WERI-Rb-1 (cell line): Measurements from ENCODE around the gene CAMK2B.
A peak's percentile ranks its signal among the peaks of the same experiment; 100 is the strongest.

ENCODE experiments used
- DNase-seq: peaks from one replicate; pipeline ENCODE4 v3.0.0-alpha.2; 2020
- H3K27ac ChIP-seq: fragments of 250-450 bp; sonication (Bioruptor Pico); 2 replicates; pipeline ENCODE4 v1.5.1; 2020; ENCODE audit warnings: mild to moderate bottlenecking, moderate library complexity
- H3K27me3 ChIP-seq: fragments of 250-450 bp; sonication (Bioruptor Pico); 2 replicates; pipeline ENCODE4 v1.5.1; 2021; ENCODE audit warnings: mild to moderate bottlenecking, low read depth, moderate library complexity; ENCODE audit not compliant: insufficient read depth, severe bottlenecking
- H3K36me3 ChIP-seq: fragments of 250-450 bp; sonication (Bioruptor Pico); 2 replicates; pipeline ENCODE4 v1.5.1; 2020; ENCODE audit warnings: mild to moderate bottlenecking, moderate library complexity
- H3K4me3 ChIP-seq: 2 replicates; pipeline ENCODE4 v1.5.1; 2011; ENCODE audit warnings: low read depth, mild to moderate bottlenecking, control low read depth, low read length
- H3K9me3 ChIP-seq: fragments of 250-450 bp; sonication (Bioruptor Pico); 2 replicates; pipeline ENCODE4 v1.5.1; 2021; ENCODE audit warnings: mild to moderate bottlenecking, moderate library complexity; ENCODE audit not compliant: severe bottlenecking
- TF ChIP-seq, protein P1 (sequence below): IDR thresholded peaks from 2 replicates; pipeline ENCODE4 v1.5.1; 2011; ENCODE audit warnings: low read depth, mild to moderate bottlenecking, control low read depth, inconsistent platforms, low read length

CAMK2B gene

DNA sequence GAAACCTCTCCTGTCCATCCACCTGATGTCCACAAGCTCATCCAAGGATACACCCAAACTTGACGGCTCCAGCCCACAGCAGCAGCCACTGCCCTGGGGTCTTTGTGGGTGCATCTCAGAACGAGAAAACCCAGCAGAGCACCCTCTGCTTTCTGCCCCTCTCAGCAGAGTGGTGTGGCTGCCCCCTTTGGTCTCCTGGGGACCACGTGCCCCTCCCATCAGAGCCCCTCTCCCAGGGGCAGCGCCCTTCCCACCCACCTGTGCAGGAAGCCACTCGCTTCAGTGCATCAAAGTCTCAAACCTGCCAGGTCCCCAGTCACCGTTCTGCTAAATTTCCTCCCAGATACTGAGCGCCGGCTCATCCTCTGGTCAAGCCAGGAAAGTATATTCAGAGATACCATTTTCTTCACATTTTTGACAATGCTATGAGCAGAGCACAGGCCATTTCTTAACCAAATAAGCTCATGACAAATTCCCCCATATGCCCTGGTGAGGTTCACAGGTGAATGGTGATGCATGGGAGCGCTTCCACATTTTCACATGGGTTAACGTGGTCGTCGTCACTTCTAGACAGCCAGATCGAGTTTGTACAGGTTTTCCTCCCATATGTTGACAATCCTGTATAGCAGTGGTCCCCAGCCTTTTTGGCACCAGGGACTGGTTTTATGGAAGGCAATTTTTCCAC lies 32.4 kb downstream of the CAMK2B start:
- no peaks in the 10 kb centered on the region for H3K9me3 ChIP-seq
- H3K36me3 ChIP-seq, result no peaks in the 10 kb centered on the region
- H3K4me3 ChIP-seq, result peak overlapping the region; percentile 34
- DNase-seq, result no peak
- H3K27me3 ChIP-seq, result no peaks in the 10 kb centered on the region
- TF ChIP-seq, protein P1, sequence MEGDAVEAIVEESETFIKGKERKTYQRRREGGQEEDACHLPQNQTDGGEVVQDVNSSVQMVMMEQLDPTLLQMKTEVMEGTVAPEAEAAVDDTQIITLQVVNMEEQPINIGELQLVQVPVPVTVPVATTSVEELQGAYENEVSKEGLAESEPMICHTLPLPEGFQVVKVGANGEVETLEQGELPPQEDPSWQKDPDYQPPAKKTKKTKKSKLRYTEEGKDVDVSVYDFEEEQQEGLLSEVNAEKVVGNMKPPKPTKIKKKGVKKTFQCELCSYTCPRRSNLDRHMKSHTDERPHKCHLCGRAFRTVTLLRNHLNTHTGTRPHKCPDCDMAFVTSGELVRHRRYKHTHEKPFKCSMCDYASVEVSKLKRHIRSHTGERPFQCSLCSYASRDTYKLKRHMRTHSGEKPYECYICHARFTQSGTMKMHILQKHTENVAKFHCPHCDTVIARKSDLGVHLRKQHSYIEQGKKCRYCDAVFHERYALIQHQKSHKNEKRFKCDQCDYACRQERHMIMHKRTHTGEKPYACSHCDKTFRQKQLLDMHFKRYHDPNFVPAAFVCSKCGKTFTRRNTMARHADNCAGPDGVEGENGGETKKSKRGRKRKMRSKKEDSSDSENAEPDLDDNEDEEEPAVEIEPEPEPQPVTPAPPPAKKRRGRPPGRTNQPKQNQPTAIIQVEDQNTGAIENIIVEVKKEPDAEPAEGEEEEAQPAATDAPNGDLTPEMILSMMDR, result no peak
- peak overlapping the region; percentile 56 for H3K27ac ChIP-seq

DNA sequence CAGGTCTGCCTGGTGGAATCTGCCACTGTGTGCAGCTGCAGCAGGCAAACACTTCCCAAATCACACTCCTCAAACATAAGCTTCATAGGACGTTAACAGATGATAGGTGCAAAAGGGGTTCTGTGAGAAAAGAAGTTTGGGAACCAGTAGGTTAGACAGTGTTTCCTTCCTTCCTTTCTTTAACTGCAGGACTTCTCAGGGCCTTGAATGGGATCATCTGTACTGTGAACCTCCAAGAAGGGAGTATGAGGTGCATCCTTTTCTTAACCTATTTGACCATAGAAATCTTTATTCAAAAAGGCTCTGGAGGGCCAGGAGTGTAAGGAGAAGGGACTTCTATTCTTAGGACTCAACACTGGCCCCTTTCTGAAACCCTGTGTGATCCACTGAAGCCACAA lies 33.0 kb downstream of the CAMK2B start:
- DNase-seq, result no peak
- H3K4me3 ChIP-seq, result no peak overlapping the region
- no peaks in the 10 kb centered on the region for H3K36me3 ChIP-seq
- TF ChIP-seq, protein P1, result no peak
- no peak overlapping the region for H3K27ac ChIP-seq
- no peaks in the 10 kb centered on the region for H3K27me3 ChIP-seq
- no peaks in the 10 kb centered on the region for H3K9me3 ChIP-seq

DNA sequence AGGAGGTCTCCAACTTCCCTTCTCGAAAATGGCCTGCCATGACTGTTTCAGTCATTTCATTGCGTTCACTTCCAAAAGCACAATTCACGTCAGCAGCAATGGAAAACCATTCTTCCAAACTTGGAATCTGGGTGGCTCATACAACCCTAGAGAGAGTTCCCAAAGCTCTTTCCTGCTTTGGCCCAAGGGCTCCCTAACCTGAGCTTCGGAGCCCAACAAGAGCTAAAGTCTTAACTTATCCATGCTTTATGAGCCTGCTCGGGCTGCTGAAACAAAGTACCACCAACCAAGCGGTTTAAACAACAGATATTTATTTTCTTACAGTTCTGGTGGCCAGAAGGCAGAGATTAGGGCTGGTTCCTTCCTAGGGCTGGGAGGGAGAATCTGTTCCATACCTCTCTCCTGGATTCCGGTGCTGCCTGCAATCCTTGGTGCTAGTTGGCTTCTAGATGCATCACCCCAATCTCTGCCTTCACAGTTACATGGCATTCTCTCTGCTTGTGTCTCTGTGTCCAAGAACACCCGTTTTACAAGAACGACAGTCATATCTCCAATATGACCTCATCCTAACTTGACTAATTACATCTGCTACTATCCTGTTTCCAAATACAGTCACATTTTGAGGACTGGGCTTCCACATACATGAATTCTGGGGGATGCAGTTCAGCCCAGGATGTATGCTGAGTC lies 33.5 kb downstream of the CAMK2B start:
- no peak overlapping the region for H3K4me3 ChIP-seq
- TF ChIP-seq, protein P1, result no peak
- H3K9me3 ChIP-seq, result no peaks in the 10 kb centered on the region
- H3K36me3 ChIP-seq, result no peaks in the 10 kb centered on the region
- H3K27me3 ChIP-seq, result no peaks in the 10 kb centered on the region
- no peak overlapping the region for H3K27ac ChIP-seq
- no peak for DNase-seq

DNA sequence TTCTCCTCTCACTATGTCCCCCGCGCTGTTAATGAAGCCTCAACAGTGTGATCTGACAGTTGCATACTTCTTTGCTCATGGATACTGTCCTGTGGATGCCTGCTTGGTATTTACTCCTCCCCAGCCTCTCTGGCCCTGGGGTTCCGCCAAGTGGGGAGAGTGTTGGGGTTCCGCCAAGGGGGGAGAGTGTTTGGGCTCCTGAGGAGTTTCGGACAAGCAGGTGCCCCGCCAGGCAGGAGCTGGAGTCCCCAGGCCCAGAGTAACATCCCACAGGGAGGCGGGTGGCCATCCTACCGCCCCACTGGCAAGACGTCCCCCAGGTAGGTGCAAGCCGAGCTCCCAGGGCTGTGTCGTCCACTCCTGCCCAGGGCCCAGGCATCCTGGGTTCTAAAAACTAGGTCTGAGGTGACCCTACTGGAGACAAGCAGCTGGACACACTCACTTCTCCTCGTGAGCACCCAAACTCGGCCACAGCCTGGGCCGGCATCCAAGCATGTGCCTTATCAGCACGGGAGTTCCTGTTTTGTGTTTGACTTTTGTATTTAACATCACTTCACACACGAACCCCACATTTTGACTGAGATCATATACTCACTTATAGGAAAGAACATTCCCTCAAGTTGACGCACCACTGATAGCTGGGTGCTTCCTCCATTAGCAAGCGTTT lies 34.2 kb downstream of the CAMK2B start:
- Histone ChIP-seq H3K4me3 (no peak overlapping the region), H3K27me3 (no peaks in the 10 kb centered on the region), H3K36me3 (no peaks in the 10 kb centered on the region), H3K9me3 (no peaks in the 10 kb centered on the region), H3K27ac (no peak overlapping the region)
- TF ChIP-seq, protein P1, result no peak
- no peak for DNase-seq

DNA sequence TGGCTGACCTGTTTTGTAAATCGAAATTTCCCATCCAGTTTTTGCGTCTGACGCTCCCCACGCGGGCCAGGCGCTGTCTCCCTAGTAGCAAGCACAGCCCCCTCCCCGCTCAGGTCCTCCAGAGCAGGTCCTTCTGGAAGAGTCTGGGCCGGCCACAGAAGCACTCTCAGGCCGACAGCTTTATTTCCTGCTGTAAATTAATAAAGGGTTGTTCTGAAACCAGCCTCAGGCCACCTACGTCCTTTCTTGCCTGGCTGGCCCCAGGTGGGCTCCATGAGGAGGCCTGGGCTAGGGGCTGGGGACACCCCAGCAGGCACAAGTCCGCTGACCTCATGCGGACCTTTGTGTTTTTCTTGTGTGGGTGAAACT lies 35.2 kb downstream of the CAMK2B start:
- Histone ChIP-seq H3K4me3 (no peak overlapping the region), H3K9me3 (no peaks in the 10 kb centered on the region), H3K27ac (no peak overlapping the region), H3K27me3 (no peaks in the 10 kb centered on the region), H3K36me3 (no peaks in the 10 kb centered on the region)
- TF ChIP-seq, protein P1, result no peak
- DNase-seq, result no peak
